Ishikawa (cell line): ENCODE results near the gene ANKRD33.

ENCODE experiments used
- CEBPB ChIP-seq: IDR thresholded peaks from 2 replicates; pipeline ENCODE4 v1.6.1; 2012
- CREB1 ChIP-seq: IDR thresholded peaks from 2 replicates; pipeline ENCODE4 v1.6.1; 2012; ENCODE audit warnings: low read depth
- EGR1 ChIP-seq: IDR thresholded peaks from 2 replicates; pipeline ENCODE4 v1.6.1; 2012
- EP300 ChIP-seq: IDR thresholded peaks from 2 replicates; pipeline ENCODE4 v1.6.1; 2012; ENCODE audit warnings: borderline replicate concordance
- FOXM1 ChIP-seq: IDR thresholded peaks from 2 replicates; pipeline ENCODE4 v1.6.1; 2012; ENCODE audit warnings: low read depth, borderline replicate concordance
- NFIC ChIP-seq: IDR thresholded peaks from 2 replicates; pipeline ENCODE4 v1.6.1; 2012
- RAD21 ChIP-seq: IDR thresholded peaks from 2 replicates; pipeline ENCODE4 v1.6.1; 2012; ENCODE audit warnings: low read depth
- REST ChIP-seq: IDR thresholded peaks from 2 replicates; pipeline ENCODE4 v1.6.1; 2012; ENCODE audit warnings: low read depth, mild to moderate bottlenecking
- TAF1 ChIP-seq: IDR thresholded peaks from 2 replicates; pipeline ENCODE4 v1.6.1; 2012; ENCODE audit warnings: low read depth, mild to moderate bottlenecking
- TCF12 ChIP-seq: IDR thresholded peaks from 2 replicates; pipeline ENCODE4 v1.6.1; 2012; ENCODE audit warnings: low read depth
- TEAD4 ChIP-seq: IDR thresholded peaks from 2 replicates; pipeline ENCODE4 v1.6.1; 2012
- YY1 ChIP-seq: IDR thresholded peaks from 2 replicates; pipeline ENCODE4 v1.6.1; 2012; ENCODE audit warnings: low read depth
- ZBTB7A ChIP-seq: IDR thresholded peaks from 2 replicates; pipeline ENCODE4 v1.6.1; 2012; ENCODE audit warnings: low read depth
- TF ChIP-seq, protein P1 (sequence below): IDR thresholded peaks from 2 replicates; pipeline ENCODE4 v1.6.1; 2012
- TF ChIP-seq, protein P2 (sequence below): IDR thresholded peaks from 2 replicates; pipeline ENCODE4 v1.6.1; 2012

The ANKRD33 gene

DNA sequence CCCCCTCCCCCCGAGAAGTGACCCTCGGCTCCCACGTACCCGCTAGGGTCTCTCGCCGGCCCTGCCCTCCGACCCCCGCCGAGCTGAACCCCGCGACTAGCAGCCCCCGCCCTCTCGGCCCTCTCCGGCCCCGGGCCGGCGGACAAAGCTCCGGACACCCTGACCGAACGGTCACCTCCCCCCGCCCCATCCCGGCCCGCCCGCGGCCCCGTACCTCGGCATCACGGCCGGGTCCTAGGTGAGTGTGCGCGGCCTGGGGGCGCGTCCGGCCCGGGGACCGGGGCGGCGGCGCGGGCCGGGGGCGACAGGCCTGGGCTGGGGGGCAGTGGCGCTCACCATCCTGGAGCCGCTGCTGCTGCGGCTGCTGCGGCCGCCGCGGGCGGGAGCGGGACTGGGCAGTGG, 39.6 kb upstream of the ANKRD33 start, which contains the start of gene FIGNL2:
FIGNL2 (minus strand) TSS at position 393 of the 402 bp plus-strand sequence. CDS start 26,305 bp downstream, outside the sequence.
- TF ChIP-seq EP300: no peak
- 0 out of 2 replicates have a peak, but pooled peaks have one; percentile 2 for TF ChIP-seq ZBTB7A
- no peak for TF ChIP-seq TAF1
- TF ChIP-seq FOXM1: no peak
- no peak for TF ChIP-seq TCF12
- 0 out of 2 replicates have a peak, but pooled peaks have one; percentile 1 for TF ChIP-seq EGR1
- TF ChIP-seq CEBPB: no peak
- no peak for TF ChIP-seq YY1
- no peak for TF ChIP-seq CREB1
- no peak for TF ChIP-seq NFIC
- TF ChIP-seq, protein P1, sequence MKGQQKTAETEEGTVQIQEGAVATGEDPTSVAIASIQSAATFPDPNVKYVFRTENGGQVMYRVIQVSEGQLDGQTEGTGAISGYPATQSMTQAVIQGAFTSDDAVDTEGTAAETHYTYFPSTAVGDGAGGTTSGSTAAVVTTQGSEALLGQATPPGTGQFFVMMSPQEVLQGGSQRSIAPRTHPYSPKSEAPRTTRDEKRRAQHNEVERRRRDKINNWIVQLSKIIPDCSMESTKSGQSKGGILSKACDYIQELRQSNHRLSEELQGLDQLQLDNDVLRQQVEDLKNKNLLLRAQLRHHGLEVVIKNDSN: no peak
- TF ChIP-seq, protein P2, sequence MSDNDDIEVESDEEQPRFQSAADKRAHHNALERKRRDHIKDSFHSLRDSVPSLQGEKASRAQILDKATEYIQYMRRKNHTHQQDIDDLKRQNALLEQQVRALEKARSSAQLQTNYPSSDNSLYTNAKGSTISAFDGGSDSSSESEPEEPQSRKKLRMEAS: no peak
- TF ChIP-seq TEAD4: no peak

DNA sequence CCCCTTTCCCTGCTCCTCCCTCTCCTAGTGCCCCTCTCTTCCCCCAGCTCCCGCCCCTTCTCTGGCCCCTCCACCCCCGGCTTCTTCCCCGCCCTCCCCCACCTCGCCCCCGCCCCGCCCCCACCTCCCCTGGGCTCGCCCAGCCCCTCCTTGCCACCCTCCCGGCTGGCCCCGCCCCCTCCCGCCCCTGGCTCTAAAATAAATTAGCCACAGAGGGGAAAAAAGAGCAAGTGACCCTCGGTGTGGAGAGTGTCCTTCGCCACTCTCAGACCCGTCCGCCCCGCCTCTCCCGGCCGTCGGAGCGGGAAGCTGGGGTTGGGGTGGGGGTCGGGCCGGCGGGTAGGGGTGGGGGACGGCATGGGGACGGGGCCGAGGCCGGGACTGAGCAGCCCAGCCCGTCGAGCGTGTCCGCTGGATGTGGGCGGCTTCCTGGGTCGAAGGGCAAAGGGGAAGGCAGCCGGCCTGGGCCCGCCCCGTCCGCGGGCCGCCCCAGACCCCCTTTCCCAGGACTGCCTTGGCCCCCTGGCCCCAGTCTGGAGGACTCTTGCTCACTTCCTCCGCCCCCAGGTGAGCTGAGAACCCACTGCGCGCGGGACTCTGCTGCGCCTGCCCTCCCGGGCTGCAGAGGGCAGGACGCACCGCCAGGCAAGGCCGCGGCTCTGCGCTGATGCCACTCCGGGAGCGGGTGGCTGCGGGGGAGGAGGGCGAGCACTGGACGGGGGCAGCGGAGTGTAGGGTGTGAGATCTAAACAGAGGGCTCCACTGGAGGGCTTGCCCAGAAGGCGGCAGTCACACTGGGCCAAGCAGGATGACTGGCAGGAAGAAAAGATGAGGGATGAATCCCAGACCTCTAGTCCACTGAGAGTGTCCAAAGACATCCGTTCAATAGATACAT, 38.8 kb upstream of the ANKRD33 start:
- no peak for TF ChIP-seq FOXM1
- no peak for TF ChIP-seq EGR1
- no peak for TF ChIP-seq TEAD4
- TF ChIP-seq, protein P2: no peak
- no peak for TF ChIP-seq YY1
- no peak for TF ChIP-seq RAD21
- no peak for TF ChIP-seq REST
- no peak for TF ChIP-seq TCF12
- TF ChIP-seq ZBTB7A: no peak
- no peak for TF ChIP-seq TAF1
- no peak for TF ChIP-seq EP300
- TF ChIP-seq NFIC: no peak
- TF ChIP-seq, protein P1: no peak
- no peak for TF ChIP-seq CEBPB

DNA sequence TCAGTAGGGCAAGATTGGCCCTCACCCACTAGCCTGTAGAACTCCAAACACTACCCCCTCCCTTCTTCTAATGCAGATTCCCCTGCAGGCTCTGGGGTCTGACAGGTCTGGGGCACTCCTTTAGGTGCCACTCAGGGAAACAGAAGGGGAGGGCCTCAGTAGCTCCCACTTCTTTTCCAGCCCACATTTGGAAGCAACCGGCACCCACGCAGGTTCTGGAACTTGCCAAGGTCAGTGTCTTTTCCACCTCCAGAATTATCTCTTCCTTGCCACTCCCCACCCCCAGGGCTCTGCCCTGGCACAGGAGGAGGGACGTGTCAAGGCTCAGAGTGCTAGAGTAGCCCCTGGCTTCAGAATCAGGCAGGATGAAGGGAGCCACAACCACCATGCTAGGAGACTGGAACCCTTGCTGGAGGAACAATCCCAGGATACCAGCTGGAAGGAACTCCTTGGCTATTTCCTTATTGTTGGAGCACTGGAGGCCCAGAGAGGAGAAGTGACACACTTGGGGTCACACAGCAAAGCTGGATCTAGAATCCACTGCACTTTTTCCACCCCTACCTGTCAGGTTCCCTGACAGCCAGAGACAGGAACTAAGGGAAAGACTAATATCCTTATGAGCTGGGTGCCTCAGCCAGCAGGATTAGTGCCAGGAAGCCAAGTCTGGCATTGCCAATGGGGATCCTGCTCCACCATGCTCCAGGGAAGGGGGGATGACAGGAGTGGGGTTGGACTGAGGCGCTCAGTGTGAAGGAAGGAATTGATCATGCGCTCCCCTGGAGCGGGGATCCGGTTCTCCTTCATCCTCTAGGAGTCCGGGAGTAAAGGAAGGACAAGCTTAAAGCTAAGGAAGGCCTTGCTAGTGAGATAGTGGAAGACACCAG, 37.6 kb upstream of the ANKRD33 start:
- TF ChIP-seq REST (no peak), TCF12 (no peak), RAD21 (no peak), ZBTB7A (no peak), TEAD4 (no peak), YY1 (no peak), EP300 (no peak), EGR1 (no peak), FOXM1 (no peak), NFIC (no peak), CEBPB (no peak), CREB1 (no peak), TAF1 (no peak)
- TF ChIP-seq, protein P2: no peak
- TF ChIP-seq, protein P1: no peak

- no peak for TF ChIP-seq FOXM1
- TF ChIP-seq ZBTB7A: no peak
- TF ChIP-seq REST: no peak
- TF ChIP-seq YY1: no peak
- TF ChIP-seq TAF1: no peak
- TF ChIP-seq, protein P2: no peak
- no peak for TF ChIP-seq TCF12
- TF ChIP-seq RAD21: no peak
- no peak for TF ChIP-seq TEAD4
- no peak for TF ChIP-seq CEBPB
- TF ChIP-seq, protein P1: no peak
- TF ChIP-seq CREB1: no peak
- TF ChIP-seq EGR1: no peak
These were observed 37.0 kb upstream of the ANKRD33 start for GRCh38 chr12:51850965-51851299.
